CD4-positive, alpha-beta memory T cell (primary cell): ENCODE results near the gene CPLX3. TPM values are rescaled to one million over a fixed set of nuclear protein-coding genes. Genes with fewer than 3 reads are reported as not detected.
A peak's percentile ranks its signal among the peaks of the same experiment; 100 is the strongest.

Source experiments
- CTCF ChIA-PET: fragments of 350-600 bp; sonication (Branson Sonifier 250); formaldehyde crosslinking; loops from one replicate; lab custom pipeline; 2021; ENCODE audit warnings: inconsistent platforms; ENCODE audit not compliant: partially characterized antibody; lab: Charles Lee
- POLR2A ChIA-PET: fragments of 350-600 bp; sonication (Branson Sonifier 250); formaldehyde crosslinking; loops from one replicate; lab custom pipeline; 2021; ENCODE audit not compliant: partially characterized antibody; lab: Charles Lee
- DNase-seq, 5 donors: peaks; one replicate each; pipeline versions ENCODE4 v3.0.0 to v3.0.0-alpha.2; 2020 to 2022; ENCODE audit warnings: mixed read lengths in 1 of 5
- H3K27ac ChIP-seq: one replicate; pipeline ENCODE4 v1.7.0; 2013; ENCODE audit warnings: low read depth, low read length
- H3K27me3 ChIP-seq: 2 replicates; pipeline ENCODE4 v1.7.0; 2013; ENCODE audit warnings: mild to moderate bottlenecking, low read length, moderate library complexity; ENCODE audit not compliant: insufficient read depth
- H3K36me3 ChIP-seq: 2 replicates; pipeline ENCODE4 v1.7.0; 2013; ENCODE audit warnings: mild to moderate bottlenecking, low read length, moderate library complexity; ENCODE audit not compliant: insufficient read depth
- H3K4me1 ChIP-seq: 2 replicates; pipeline ENCODE4 v1.7.0; 2013; ENCODE audit warnings: mild to moderate bottlenecking, low read length, moderate library complexity; ENCODE audit not compliant: insufficient read depth
- H3K4me3 ChIP-seq, 2 donors: one replicate each; pipeline ENCODE4 v1.7.0; 2013; ENCODE audit warnings: low read length in 2 of 2, mild to moderate bottlenecking in 1 of 2
- H3K9me3 ChIP-seq, 2 donors: one replicate each; pipeline ENCODE4 v1.7.0; 2013; ENCODE audit warnings: low read length in 2 of 2, control low read depth in 1 of 2; ENCODE audit not compliant: control insufficient read depth in 1 of 2
- H3K27ac Mint-ChIP-seq, 7 donors: one replicate each; pipeline ENCODE4 v1.8.0; 2020 to 2021; ENCODE audit warnings: mixed read lengths in 7 of 7, mild to moderate bottlenecking in 6 of 7, inconsistent platforms in 3 of 7, moderate library complexity in 3 of 7
- H3K27me3 Mint-ChIP-seq, 2 donors: one replicate each; pipeline ENCODE4 v1.8.0; 2020 to 2021; ENCODE audit warnings: mixed read lengths in 2 of 2
- H3K36me3 Mint-ChIP-seq, 2 donors: one replicate each; pipeline ENCODE4 v1.8.0; 2020 to 2021; ENCODE audit warnings: mixed read lengths in 2 of 2, inconsistent platforms in 1 of 2, mild to moderate bottlenecking in 1 of 2
- H3K4me1 Mint-ChIP-seq, 4 donors: one replicate each; pipeline ENCODE4 v1.8.0; 2020 to 2021; ENCODE audit warnings: mixed read lengths in 4 of 4, mild to moderate bottlenecking in 1 of 4
- H3K4me3 Mint-ChIP-seq, 8 donors: one replicate each; pipeline ENCODE4 v1.8.0; 2020 to 2021; ENCODE audit warnings: mixed read lengths in 8 of 8, mild to moderate bottlenecking in 7 of 8, moderate library complexity in 6 of 8, inconsistent platforms in 3 of 8
- H3K9me3 Mint-ChIP-seq, 8 donors: one replicate each; pipeline ENCODE4 v1.8.0; 2020 to 2021; ENCODE audit warnings: mixed read lengths in 8 of 8, mild to moderate bottlenecking in 5 of 8, inconsistent platforms in 3 of 8, moderate library complexity in 1 of 8
- intact Hi-C: fragments of 100-400 bp; cut with micrococcal nuclease; formaldehyde crosslinking; loops from one replicate; pipeline ENCODE4 v1.15.1; 2023
- polyA plus RNA-seq, 2 donors: library from polyadenylated mRNA; unstranded; fragments of 300-500 nt; fragmentation: Illumina TruSeq; gene quantifications; one replicate each; pipeline ENCODE4 v1.2.3, GENCODE V29; 2021
- total RNA-seq, 2 experiments: library from RNA; stranded (reverse); gene quantifications; one replicate each; pipeline ENCODE4 v1.2.3, GENCODE V29; 2021

CPLX3 gene
- total and polyA plus RNA-seq, 4 experiments from 2014 or later: not detected

- H3K4me3 Mint-ChIP-seq: peak overlapping the region in 5 of 8 donors; percentile 6 to 52 (median 31)
- CTCF ChIA-PET: interaction anchor here (1.1 to 1.6 kb wide), 2 partner anchors 15 to 37 kb away, joined by 3 to 7 read pairs; no protein-coding TSS in a partner anchor
- H3K27me3 Mint-ChIP-seq: no peaks in the 10 kb centered on the region
- no peak overlapping the region for H3K27ac ChIP-seq
- no peaks in the 10 kb centered on the region for H3K9me3 Mint-ChIP-seq
- H3K4me1 Mint-ChIP-seq: peaks cover 42 to 67% (median 52%) of the 10 kb centered on the region in 4 donors
- H3K27ac Mint-ChIP-seq: peak overlapping the region; percentile 4 to 90 (median 80)
- H3K9me3 ChIP-seq: no peaks in the 10 kb centered on the region
- POLR2A ChIA-PET: interaction anchor here (0.6 to 1.5 kb wide), 5 partner anchors 9 to 67 kb away, joined by 3 to 5 read pairs (median 3); partner anchors contain the start of gene SCAMP2
- intact Hi-C loops: no loop called here
- no peak for DNase-seq
- peaks cover 18 to 21% of the 10 kb centered on the region in 2 donors for H3K36me3 Mint-ChIP-seq
- no peaks in the 10 kb centered on the region for H3K27me3 ChIP-seq
- H3K4me1 ChIP-seq: peaks cover 62% of the 10 kb centered on the region
- no peak overlapping the region for H3K4me3 ChIP-seq
- no peaks in the 10 kb centered on the region for H3K36me3 ChIP-seq
Observed at GRCh38 chr15:74864296-74864695, 37.9 kb downstream of the CPLX3 start.

GRCh38 chr15:74865316-74865715 lies 38.9 kb downstream of the CPLX3 start:
- H3K4me1 ChIP-seq: peaks cover 69% of the 10 kb centered on the region
- peak overlapping the region in 6 of 8 donors; percentile 1 to 75 (median 62) for H3K4me3 Mint-ChIP-seq
- CTCF ChIA-PET: interaction anchor here (1.6 kb wide), 1 partner anchor 16 kb away, joined by 3 read pairs; no protein-coding TSS in a partner anchor

GRCh38 chr15:74866090-74866489 lies 39.7 kb downstream of the CPLX3 start:
- Mint-ChIP-seq H3K4me1 (peaks cover 57 to 79% (median 67%) of the 10 kb centered on the region in 4 donors), H3K9me3 (no peaks in the 10 kb centered on the region), H3K36me3 (peaks cover 18 to 34% of the 10 kb centered on the region in 2 donors), H3K27ac (peak overlapping the region in 6 of 7 donors; percentile 15 to 98 (median 88)), H3K4me3 (peak overlapping the region in 6 of 8 donors; percentile 55 to 75 (median 62)), H3K27me3 (no peaks in the 10 kb centered on the region)
- Histone ChIP-seq H3K4me1 (peaks cover 77% of the 10 kb centered on the region), H3K4me3 (no peak overlapping the region), H3K27me3 (no peaks in the 10 kb centered on the region), H3K27ac (no peak overlapping the region), H3K36me3 (no peaks in the 10 kb centered on the region), H3K9me3 (no peaks in the 10 kb centered on the region)
- no peak for DNase-seq
- intact Hi-C loops: no loop called here
- CTCF ChIA-PET: interaction anchor here (1.0 to 1.1 kb wide), 2 partner anchors 17 to 231 kb away, joined by 3 read pairs; no protein-coding TSS in a partner anchor
- POLR2A ChIA-PET: interaction anchor here (1.0 to 1.5 kb wide), 4 partner anchors 22 to 40 kb away, joined by 3 to 4 read pairs (median 4); partner anchors contain the start of gene FAM219B

More at GRCh38 chr15:74865316-74865715, 38.9 kb downstream of the CPLX3 start:
- H3K36me3 ChIP-seq: no peaks in the 10 kb centered on the region
- peaks cover 50 to 72% (median 59%) of the 10 kb centered on the region in 4 donors for H3K4me1 Mint-ChIP-seq
- H3K9me3 Mint-ChIP-seq: no peaks in the 10 kb centered on the region
- no peaks in the 10 kb centered on the region for H3K27me3 ChIP-seq
- POLR2A ChIA-PET: interaction anchor here (0.6 to 1.5 kb wide), 3 partner anchors 8 to 41 kb away, joined by 3 to 5 read pairs (median 3); partner anchors contain the start of genes FAM219B and SCAMP2
- no peaks in the 10 kb centered on the region for H3K27me3 Mint-ChIP-seq
- intact Hi-C loops: no loop called here
- H3K27ac ChIP-seq: no peak overlapping the region
- no peak for DNase-seq
- H3K27ac Mint-ChIP-seq: peak overlapping the region; percentile 60 to 98 (median 93)
- no peak overlapping the region for H3K4me3 ChIP-seq
- H3K9me3 ChIP-seq: no peaks in the 10 kb centered on the region
- H3K36me3 Mint-ChIP-seq: peaks cover 18 to 29% of the 10 kb centered on the region in 2 donors

- H3K9me3 ChIP-seq: no peaks in the 10 kb centered on the region
- no peak for DNase-seq
- Mint-ChIP-seq H3K27ac (peak overlapping the region; percentile 77 to 98 (median 88)), H3K4me3 (peak overlapping the region; percentile 58 to 87 (median 74)), H3K36me3 (peaks cover 21 to 38% of the 10 kb centered on the region in 2 donors), H3K4me1 (peaks cover 60 to 88% (median 73%) of the 10 kb centered on the region in 4 donors), H3K9me3 (peaks cover 0 to 2% (median 0%) of the 10 kb centered on the region in 8 donors), H3K27me3 (no peaks in the 10 kb centered on the region)
- H3K4me1 ChIP-seq: peaks cover 91% of the 10 kb centered on the region
- H3K27me3 ChIP-seq: no peaks in the 10 kb centered on the region
- intact Hi-C loops: no loop called here
- peak overlapping the region in 1 of 2 donors; percentile 23 for H3K4me3 ChIP-seq
- ChIA-PET POLR2A (interaction anchor here (0.8 to 4.6 kb wide), 12 partner anchors 11 to 90 kb away, joined by 3 to 32 read pairs (median 4); partner anchors contain the start of genes FAM219B and MPI), CTCF (interaction anchor here (0.8 to 4.7 kb wide), 9 partner anchors 9 to 99 kb away, joined by 3 to 79 read pairs (median 3); no protein-coding TSS in a partner anchor)
- H3K36me3 ChIP-seq: no peaks in the 10 kb centered on the region
- peak overlapping the region; percentile 28 for H3K27ac ChIP-seq
Observed at GRCh38 chr15:74867466-74868038, 41.1 kb downstream of the CPLX3 start.

GRCh38 chr15:74868059-74868458 lies 41.6 kb downstream of the CPLX3 start:
- peak overlapping the region; percentile 58 to 87 (median 74) for H3K4me3 Mint-ChIP-seq
- H3K9me3 Mint-ChIP-seq: peaks cover 0 to 2% (median 0%) of the 10 kb centered on the region in 8 donors
- Histone ChIP-seq H3K36me3 (no peaks in the 10 kb centered on the region), H3K27ac (peak overlapping the region; percentile 28), H3K27me3 (no peaks in the 10 kb centered on the region), H3K4me1 (peaks cover 91% of the 10 kb centered on the region), H3K9me3 (no peaks in the 10 kb centered on the region), H3K4me3 (peak overlapping the region in 1 of 2 donors; percentile 23)
- peaks cover 24 to 42% of the 10 kb centered on the region in 2 donors for H3K36me3 Mint-ChIP-seq
- intact Hi-C loops: no loop called here
- H3K27ac Mint-ChIP-seq: peak overlapping the region; percentile 77 to 98 (median 88)
- ChIA-PET POLR2A (interaction anchor here (0.8 to 4.6 kb wide), 12 partner anchors 11 to 91 kb away, joined by 3 to 32 read pairs (median 4); partner anchors contain the start of genes FAM219B, MPI and ULK3), CTCF (interaction anchor here (0.8 to 4.7 kb wide), 10 partner anchors 10 to 99 kb away, joined by 3 to 79 read pairs (median 3); no protein-coding TSS in a partner anchor)
- DNase-seq: no peak
- no peaks in the 10 kb centered on the region for H3K27me3 Mint-ChIP-seq
- H3K4me1 Mint-ChIP-seq: peaks cover 63 to 93% (median 77%) of the 10 kb centered on the region in 4 donors

- Histone ChIP-seq H3K4me1 (peaks cover 89% of the 10 kb centered on the region), H3K36me3 (no peaks in the 10 kb centered on the region), H3K4me3 (peak overlapping the region in 1 of 2 donors; percentile 31), H3K27ac (peak overlapping the region; percentile 51), H3K27me3 (no peaks in the 10 kb centered on the region), H3K9me3 (no peaks in the 10 kb centered on the region)
- Mint-ChIP-seq H3K27me3 (no peaks in the 10 kb centered on the region), H3K36me3 (peaks cover 22 to 39% of the 10 kb centered on the region in 2 donors), H3K4me3 (peak overlapping the region; percentile 77 to 100 (median 90)), H3K27ac (peak overlapping the region; percentile 54 to 98 (median 93)), H3K9me3 (peaks cover 0 to 2% (median 0%) of the 10 kb centered on the region in 8 donors), H3K4me1 (peaks cover 60 to 92% (median 75%) of the 10 kb centered on the region in 4 donors)
- ChIA-PET CTCF (interaction anchor here (0.9 to 4.7 kb wide), 15 partner anchors 10 to 98 kb away, joined by 3 to 79 read pairs (median 6); partner anchors contain the start of genes FAM219B and ULK3), POLR2A (interaction anchor here (0.9 to 5.5 kb wide), 12 partner anchors 12 to 81 kb away, joined by 3 to 50 read pairs (median 14); partner anchors contain the start of genes FAM219B, MPI and ULK3)
- intact Hi-C loops: no loop called here
- no peak for DNase-seq
Observed at GRCh38 chr15:74869372-74869725, 42.9 kb downstream of the CPLX3 start.
